Measurements from ENCODE around the gene TRIL.

The TRIL gene

DNA sequence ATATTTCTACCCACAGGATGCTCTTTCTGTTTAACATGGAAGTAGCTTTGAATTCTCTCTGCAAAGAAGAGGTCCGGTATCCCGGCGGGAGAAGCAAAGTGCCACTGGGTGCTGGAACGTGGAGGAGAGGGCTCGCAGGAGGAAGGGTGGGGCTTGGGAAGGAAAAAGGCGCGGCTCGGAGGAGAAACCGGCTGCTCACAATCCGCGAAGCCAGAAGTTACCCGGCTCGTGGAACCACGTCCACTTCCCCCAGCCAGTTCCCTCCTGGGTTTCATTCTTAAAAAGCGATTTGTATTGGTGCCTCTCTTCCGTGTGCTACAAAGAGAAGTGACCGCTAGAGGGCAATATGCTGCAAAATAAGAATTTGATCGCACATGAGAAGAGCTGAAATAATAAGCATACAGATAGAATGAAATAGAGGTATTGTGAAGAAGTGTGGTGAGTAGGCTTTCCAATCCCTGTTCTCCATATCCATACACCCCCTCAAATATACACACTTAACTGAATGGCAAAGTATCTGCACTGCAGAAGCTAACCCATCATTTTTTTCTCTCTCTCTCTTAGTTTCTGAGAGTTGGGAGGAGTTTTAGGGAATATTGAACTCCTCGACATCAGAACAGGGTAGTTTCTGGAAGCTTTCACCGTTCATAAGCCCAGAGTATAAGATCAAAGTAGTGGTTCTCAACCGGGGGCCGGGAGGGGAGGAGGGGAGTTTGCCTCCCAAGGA is 31.1 kb downstream of the TRIL start:
- TF ChIP-seq MYC (IDR thresholded peaks at IDR 0.05; ENCODE audit: low read depth, low read length) (no peak), POLR2A (IDR thresholded peaks at IDR 0.05; ENCODE audit: extremely low read depth, insufficient read length) (no peak)
- TF ChIP-seq, protein P1, sequence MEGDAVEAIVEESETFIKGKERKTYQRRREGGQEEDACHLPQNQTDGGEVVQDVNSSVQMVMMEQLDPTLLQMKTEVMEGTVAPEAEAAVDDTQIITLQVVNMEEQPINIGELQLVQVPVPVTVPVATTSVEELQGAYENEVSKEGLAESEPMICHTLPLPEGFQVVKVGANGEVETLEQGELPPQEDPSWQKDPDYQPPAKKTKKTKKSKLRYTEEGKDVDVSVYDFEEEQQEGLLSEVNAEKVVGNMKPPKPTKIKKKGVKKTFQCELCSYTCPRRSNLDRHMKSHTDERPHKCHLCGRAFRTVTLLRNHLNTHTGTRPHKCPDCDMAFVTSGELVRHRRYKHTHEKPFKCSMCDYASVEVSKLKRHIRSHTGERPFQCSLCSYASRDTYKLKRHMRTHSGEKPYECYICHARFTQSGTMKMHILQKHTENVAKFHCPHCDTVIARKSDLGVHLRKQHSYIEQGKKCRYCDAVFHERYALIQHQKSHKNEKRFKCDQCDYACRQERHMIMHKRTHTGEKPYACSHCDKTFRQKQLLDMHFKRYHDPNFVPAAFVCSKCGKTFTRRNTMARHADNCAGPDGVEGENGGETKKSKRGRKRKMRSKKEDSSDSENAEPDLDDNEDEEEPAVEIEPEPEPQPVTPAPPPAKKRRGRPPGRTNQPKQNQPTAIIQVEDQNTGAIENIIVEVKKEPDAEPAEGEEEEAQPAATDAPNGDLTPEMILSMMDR (IDR thresholded peaks at IDR 0.05; ENCODE audit: low read depth, low read length), result peak; percentile 85
- TF ChIP-seq, protein P2, sequence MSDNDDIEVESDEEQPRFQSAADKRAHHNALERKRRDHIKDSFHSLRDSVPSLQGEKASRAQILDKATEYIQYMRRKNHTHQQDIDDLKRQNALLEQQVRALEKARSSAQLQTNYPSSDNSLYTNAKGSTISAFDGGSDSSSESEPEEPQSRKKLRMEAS (IDR thresholded peaks at IDR 0.05; ENCODE audit: low read depth, low read length), result peak; percentile 57
- DNase-seq (ENCODE audit: low read depth), result peak; percentile 90
- H3K4me3 ChIP-seq (ENCODE audit: low read depth, low read length), result peak overlapping the region; percentile 40

DNA sequence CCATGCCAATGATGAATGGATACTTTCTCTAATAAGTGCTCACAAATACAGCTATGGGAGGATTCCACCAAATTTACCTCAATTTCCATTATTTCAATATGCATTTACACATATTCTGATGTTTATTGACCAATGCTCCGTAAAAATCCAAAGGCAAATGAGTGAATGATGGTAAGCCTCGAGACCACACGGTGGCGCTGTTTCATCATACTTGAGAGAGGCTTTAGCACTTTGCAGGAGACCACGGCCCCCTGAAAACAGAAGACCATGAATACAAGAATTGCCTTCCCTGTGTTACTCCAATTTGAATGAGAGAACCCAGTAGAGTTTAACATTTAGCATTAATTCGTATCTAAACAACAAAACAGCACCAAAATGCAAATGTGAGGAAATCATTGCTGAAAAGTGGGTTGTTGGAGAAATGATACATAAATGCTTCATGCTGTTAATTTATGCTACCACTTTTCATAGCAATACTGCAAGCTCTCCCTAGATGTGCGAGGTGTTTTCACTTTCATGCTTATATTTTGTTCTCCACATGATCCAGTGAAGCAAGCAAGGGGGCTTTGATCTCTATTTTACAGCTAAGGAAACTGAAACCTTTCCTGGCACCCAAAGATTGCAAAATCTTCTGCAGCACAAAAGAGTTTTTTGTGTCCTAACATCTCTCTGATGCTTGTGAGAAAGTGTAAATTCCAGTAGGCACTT is 35.4 kb downstream of the TRIL start:
- DNase-seq (ENCODE audit: low read depth), result peak; percentile 83
- no peak overlapping the region for H3K4me3 ChIP-seq (ENCODE audit: low read depth, low read length)
- TF ChIP-seq MYC (IDR thresholded peaks at IDR 0.05; ENCODE audit: low read depth, low read length), result no peak
- TF ChIP-seq, protein P1 (IDR thresholded peaks at IDR 0.05; ENCODE audit: low read depth, low read length), result peak; percentile 82

DNA sequence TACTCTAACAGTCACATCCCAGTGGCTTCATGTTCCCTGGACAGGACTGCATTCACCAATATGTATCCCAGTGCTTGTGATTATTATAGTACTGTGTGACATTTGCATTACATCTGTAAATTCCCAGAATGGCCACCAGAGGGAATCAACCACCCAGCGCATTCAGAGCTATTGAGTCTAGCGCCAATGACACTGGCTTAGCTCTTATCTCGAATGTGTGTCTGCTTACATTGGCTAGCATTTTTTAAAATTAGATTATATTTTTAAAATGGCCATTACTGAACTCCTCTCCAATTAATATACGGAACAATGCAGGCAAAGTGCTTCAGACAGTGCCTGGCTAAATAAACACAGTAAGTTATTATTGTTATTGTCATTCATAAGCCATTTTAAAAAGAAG is 36.3 kb downstream of the TRIL start:
- H3K4me3 ChIP-seq (ENCODE audit: low read depth, low read length), result no peak overlapping the region
- DNase-seq (ENCODE audit: low read depth), result peak; percentile 71
- TF ChIP-seq, protein P1 (IDR thresholded peaks at IDR 0.05; ENCODE audit: low read depth, low read length), result peak; percentile 83
- TF ChIP-seq MYC (IDR thresholded peaks at IDR 0.05; ENCODE audit: low read depth, low read length), result no peak
- TF ChIP-seq POLR2A (IDR thresholded peaks at IDR 0.05; ENCODE audit: extremely low read depth, insufficient read length), result no peak
- TF ChIP-seq, protein P2 (IDR thresholded peaks at IDR 0.05; ENCODE audit: low read depth, low read length), result no peak

DNA sequence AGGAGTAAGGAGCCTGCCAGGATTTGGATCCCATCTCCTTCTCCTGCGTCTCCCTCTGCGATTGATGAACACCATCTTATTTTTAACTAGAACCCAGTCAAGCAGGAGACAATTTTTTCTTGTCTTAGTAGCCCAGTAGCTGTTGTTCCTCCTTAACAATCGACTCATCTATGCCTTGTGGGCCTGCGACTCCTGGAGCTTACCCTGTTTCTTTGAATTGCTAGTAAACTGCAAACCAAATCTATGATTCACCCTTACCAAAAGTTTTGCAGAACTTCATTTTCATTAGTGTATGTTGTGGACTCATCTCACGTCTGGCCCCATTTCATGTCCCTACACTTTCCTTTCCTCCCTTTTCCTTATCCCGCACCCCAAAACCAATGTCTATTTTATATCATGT is 37.7 kb downstream of the TRIL start:
- TF ChIP-seq, protein P1 (IDR thresholded peaks at IDR 0.05; ENCODE audit: low read depth, low read length), result no peak
- TF ChIP-seq MYC (IDR thresholded peaks at IDR 0.05; ENCODE audit: low read depth, low read length) (no peak), POLR2A (IDR thresholded peaks at IDR 0.05; ENCODE audit: extremely low read depth, insufficient read length) (no peak)
- TF ChIP-seq, protein P2 (IDR thresholded peaks at IDR 0.05; ENCODE audit: low read depth, low read length), result no peak
- H3K4me3 ChIP-seq (ENCODE audit: low read depth, low read length), result no peak overlapping the region
- no peak for DNase-seq (ENCODE audit: low read depth)

DNA sequence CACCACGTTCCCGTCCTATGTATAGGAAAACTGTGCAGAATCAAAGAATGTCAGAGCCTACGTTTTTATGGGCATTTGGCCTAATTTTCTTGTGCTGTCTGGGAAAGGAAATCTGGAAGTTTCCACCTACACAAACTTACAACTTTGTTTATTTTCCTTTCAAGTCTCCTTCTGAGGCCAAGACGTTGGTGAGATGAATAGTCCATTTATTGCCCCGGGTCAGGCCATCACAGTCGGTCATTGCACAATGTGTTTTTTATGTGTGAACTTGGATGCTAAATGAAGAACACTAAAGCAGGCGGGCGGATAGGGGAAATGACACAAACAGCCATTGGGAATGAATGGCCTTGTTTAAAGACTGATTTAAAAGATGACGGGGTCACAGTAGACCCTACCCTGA is 38.6 kb downstream of the TRIL start:
- no peak overlapping the region for H3K4me3 ChIP-seq (ENCODE audit: low read depth, low read length)
- no peak for DNase-seq (ENCODE audit: low read depth)
- TF ChIP-seq POLR2A (IDR thresholded peaks at IDR 0.05; ENCODE audit: extremely low read depth, insufficient read length) (no peak), MYC (IDR thresholded peaks at IDR 0.05; ENCODE audit: low read depth, low read length) (no peak)
- TF ChIP-seq, protein P1 (IDR thresholded peaks at IDR 0.05; ENCODE audit: low read depth, low read length), result no peak
- TF ChIP-seq, protein P2 (IDR thresholded peaks at IDR 0.05; ENCODE audit: low read depth, low read length), result no peak

Measured in NB4 (cell line).